Stimulated activated CD4-positive, alpha-beta T cell treated with anti-CD3 and anti-CD28 coated beads, Interleukin-4, amount 100 ng/mL, for 48 hours (primary cell): Measurements from ENCODE around the gene COL7A1.
"Not testable (repeated sequence)": the region's sequence is repeated elsewhere in the genome, so short reads cannot be mapped to it uniquely, and the experiment has no call there.

ENCODE experiments used
- DNase-seq, 2 donors: peaks; one replicate each; pipeline ENCODE4 v3.0.0-alpha.2; 2020; ENCODE audit warnings: low read depth in 2 of 2

COL7A1 gene

DNA sequence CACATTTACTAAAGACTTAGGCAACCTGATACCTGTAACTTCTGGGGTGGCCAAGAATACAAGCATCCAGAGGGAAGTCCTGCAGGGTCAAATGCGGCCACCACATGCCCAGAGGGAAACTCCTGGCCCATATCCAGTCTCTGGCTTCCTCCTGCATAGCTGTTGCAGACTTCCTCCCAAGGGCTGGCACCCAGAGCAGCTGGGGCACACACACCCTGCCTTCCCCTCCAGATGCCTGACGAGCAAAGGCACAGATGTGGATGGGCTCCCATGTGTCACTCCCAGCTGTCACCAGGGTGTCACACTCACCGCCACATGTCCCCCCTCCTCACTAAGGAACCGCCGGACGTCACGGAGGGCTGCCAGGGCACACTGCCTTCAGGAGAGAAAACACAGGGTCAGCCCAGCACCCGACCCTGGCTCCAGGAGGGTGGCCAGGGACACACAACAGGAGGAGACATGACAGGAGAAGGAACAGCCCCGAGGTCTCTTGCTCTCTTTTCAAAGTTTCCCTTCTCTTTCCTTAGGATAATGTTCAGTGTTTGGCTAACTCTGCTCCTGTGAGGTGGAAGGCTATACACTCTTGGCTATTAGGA, 51.8 kb downstream of the COL7A1 start:
- no peak for DNase-seq

GRCh38 chr3:48538451-48538850, 56.7 kb downstream of the COL7A1 start:
- no peak for DNase-seq

DNA sequence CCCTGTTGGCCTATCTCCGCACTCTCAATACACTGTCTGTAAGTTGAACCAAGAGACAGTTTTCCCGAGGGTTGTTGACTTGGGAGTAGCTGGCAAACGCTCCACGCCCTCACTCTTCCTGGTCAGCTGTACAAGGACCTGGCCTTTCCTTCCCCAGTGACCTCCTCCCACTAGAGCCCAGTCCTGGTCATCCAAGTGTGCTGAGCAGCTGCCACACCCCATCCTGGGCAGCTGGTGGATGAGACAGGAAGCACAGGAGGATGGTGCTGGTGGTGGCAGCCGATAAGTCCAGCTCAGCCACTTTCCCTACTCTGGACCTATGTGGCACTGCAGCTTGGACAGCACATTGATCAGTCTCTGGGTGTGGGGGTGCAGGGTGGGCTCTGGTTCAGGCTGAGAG, 58.3 kb downstream of the COL7A1 start:
- no peak for DNase-seq

DNA sequence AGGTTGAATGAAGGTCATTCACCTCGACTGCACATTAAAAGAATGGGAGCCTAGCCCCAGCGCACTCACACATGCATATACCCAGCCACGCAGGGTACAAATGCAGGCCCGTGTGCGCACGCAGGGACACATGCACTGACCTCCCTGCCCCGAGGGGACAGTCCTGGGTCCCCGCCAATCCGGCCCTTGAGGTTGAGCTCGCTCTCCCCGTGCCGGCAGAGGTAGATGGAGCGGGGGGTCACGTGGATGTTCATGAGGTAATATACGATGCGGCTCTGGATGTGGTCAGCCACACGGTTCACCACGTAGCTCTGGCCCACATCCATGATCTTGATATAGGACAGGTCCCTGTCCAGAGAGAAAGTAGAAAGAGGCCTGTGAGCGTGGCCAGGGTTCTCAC, 59.0 kb downstream of the COL7A1 start:
- DNase-seq = no peak

DNA sequence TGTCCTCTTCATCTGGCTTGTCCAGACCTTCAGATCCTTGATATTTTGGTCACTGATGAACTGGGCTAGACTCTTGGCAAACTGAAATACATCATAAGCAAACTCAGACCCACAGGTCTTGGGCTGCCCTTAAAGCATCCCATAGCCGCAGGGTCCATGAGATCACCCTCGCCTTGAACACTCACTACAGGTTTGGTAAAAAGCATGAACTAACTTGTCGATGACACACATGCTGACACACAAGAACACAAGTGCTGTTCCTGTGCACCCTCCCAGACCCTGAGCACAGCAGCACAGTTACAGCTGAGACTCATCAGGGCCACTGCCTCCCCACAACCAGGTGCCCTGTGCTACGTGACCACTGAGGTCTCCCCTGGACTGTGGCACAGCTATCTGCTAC, 59.6 kb downstream of the COL7A1 start:
- DNase-seq = no peak

DNA sequence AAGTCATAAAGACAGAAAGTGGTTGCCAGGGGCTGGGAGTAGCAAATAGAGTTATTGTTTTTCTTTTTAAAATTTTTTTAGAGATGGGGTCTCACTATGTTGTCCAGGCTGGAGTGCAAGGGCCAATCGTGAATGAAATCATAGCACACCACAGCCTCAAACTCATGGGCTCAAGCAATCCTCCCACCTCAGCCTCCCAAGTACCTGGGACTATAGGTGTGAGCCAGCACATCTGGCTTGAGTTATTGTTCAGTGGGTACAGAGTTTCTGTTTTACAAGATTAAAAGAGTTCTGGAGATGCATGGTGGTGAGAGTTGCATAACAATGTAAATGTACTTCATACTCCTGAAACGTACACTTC, 62.2 kb downstream of the COL7A1 start:
- DNase-seq = no peak

GRCh38 chr3:48532271-48532976, 62.7 kb downstream of the COL7A1 start:
- DNase-seq = no peak

DNA sequence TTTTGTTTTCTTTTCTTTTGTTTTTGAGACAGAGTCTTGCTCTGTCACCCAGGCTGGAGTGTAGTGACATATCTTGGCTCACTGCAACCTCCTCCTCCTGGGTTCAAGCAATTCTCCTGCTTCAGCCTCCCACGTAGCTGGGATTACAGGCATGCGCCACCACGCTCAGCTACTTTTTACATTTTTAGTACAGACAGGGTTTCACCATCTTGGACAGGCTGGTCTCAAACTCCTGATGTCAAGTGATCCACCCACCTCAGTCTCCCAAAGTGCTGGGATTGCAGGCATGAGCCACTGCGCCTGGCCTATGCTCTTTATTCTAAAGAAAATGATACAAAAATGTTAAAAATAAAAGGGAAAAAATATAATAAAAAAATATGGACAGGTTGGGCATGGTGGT, 64.4 kb downstream of the COL7A1 start:
- DNase-seq = not testable (repeated sequence)

GRCh38 chr3:48528754-48529153, 66.4 kb downstream of the COL7A1 start:
- DNase-seq = no peak

DNA sequence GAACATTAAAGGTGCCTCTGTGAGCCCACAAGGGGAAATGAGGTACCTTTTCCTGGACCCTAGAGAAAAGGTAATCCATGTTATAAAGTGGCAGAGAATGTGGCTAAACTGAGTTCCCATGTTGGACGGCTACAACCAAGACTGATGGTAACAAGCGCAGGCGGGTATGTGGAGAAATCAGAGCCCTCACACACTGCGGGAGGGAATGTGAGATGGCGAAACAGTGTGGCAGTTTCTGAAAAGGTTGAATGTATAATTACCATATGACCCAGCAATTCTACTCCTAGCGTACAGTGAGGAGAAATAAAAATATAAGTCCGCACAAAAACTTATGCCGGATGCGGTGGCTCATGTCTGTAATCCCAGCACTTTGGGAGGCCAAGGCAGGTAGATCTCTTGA, 67.1 kb downstream of the COL7A1 start:
- no peak for DNase-seq

DNA sequence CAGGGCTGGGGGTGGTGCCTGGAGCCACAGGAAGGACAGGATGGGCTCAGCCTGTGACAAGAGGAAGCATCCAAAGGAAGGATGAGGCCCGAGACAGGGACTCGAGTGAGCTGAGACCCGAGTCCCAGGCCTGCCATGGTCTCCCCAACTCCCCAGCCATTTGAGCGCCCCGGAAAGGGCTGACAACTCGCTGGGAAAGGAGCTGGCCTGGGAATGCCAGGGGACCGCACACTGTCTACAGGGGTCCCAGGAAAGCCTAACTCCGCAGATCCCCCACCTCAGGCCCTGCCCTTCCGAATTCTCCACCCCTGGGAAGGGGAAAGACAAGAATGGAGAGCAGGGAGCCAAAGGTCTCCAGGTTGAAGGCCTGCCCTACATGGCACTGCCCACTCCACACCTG, 70.2 kb downstream of the COL7A1 start:
- no peak for DNase-seq

DNA sequence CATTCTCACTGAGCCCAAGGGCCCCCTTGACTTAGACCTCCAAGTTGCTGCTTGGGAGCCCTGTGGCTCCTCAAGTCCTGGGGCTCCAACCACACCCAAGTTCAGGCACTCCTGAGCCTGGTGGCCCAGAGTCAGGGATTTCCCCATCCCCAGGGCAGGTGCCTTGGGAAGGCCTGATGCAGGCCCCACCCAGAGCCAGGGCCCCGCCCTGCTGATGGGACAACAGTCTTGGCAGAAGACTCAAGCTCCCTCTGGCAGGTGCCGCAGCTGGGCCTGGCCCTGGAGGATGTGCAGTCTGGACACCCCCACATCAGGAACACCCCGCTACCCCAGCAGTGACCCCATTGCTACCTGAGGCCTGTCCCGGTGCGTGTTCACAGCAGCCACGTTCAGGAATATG, 73.5 kb downstream of the COL7A1 start:
- DNase-seq = no peak

- DNase-seq = no peak
These were observed 75.9 kb downstream of the COL7A1 start for GRCh38 chr3:48519277-48519643.

DNA sequence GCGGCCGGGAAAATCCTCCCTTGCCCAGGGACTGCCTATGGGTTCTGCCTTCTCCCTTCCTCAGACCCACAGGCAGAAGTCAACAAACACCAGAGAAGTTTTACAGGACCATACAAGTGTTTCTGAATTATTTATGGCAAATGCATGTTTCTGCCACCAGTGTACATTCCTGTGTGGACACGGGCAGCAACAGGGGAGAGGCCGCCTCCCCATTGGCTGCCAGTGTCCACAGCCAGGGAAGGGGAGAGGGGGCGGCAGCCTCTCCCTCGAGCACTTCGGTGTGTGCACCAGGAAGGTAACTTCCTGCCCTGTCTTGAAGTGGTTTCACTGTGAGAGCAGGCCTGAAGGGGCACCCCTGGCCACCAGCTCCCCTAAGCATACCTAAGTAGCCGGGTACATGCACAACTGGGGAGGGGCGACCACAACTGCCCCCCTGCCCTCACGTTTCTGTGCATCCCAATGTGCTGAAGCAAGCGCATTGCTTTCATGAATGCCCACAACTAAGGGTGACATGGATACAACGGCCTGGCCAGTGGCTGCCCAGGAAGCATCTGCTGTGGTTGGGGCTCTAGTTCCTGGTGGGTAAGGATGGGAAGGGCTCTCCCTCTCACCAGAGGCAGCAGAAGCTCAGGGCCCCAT, 76.4 kb downstream of the COL7A1 start:
- no peak for DNase-seq

- DNase-seq = no peak
These were observed 77.1 kb downstream of the COL7A1 start for GRCh38 chr3:48518069-48518468.

- no peak for DNase-seq
These were observed 78.6 kb downstream of the COL7A1 start for GRCh38 chr3:48516571-48516970.

- DNase-seq = no peak
These were observed 80.5 kb downstream of the COL7A1 start for GRCh38 chr3:48514431-48515227.
